Activated naive CD4-positive, alpha-beta T cell treated with anti-CD3 and anti-CD28 coated beads, Interleukin-2, amount 50 U/mL, for 16 hours (primary cell): Measurements from ENCODE around the gene OTUD5.
"Not testable (repeated sequence)": the region's sequence is repeated elsewhere in the genome, so short reads cannot be mapped to it uniquely, and the experiment has no call there.

Experiments
- DNase-seq: peaks from one replicate; pipeline ENCODE4 v3.0.0-alpha.2; 2020

OTUD5 gene

GRCh38 chrX:48957477-48957826, at the start of gene OTUD5:
Gene OTUD5 (minus strand): TSS chrX:48957607. CDS start chrX:48957570, 37 bp downstream.
- DNase-seq = peak; percentile 79

GRCh38 chrX:49003696-49004095, 46.3 kb upstream of the OTUD5 start:
- DNase-seq = no peak

- peak; percentile 74 for DNase-seq
These were observed 44.9 kb upstream of the OTUD5 start, which contains the start of gene GRIPAP1 for GRCh38 chrX:49002091-49002935. Gene GRIPAP1 (minus strand): TSS chrX:49002264. CDS start chrX:49002229, 35 bp downstream.

- DNase-seq = peak; percentile 31
These were observed 44.2 kb upstream of the OTUD5 start for GRCh38 chrX:49001521-49002090.

- DNase-seq = no peak
These were observed 43.2 kb upstream of the OTUD5 start for GRCh38 chrX:49000636-49001035.

- DNase-seq = peak; percentile 13
These were observed 41.6 kb upstream of the OTUD5 start for GRCh38 chrX:48999030-48999429.

- no peak for DNase-seq
These were observed 41.0 kb upstream of the OTUD5 start for GRCh38 chrX:48998391-48998790.

GRCh38 chrX:48997865-48998264, 40.5 kb upstream of the OTUD5 start:
- DNase-seq = no peak

GRCh38 chrX:48997455-48997854, 40.0 kb upstream of the OTUD5 start:
- DNase-seq = no peak

- no peak for DNase-seq
These were observed 39.6 kb upstream of the OTUD5 start for GRCh38 chrX:48996969-48997368.

- DNase-seq = no peak
These were observed 34.9 kb upstream of the OTUD5 start for GRCh38 chrX:48992341-48992740.

GRCh38 chrX:48989483-48989882, 32.1 kb upstream of the OTUD5 start:
- no peak for DNase-seq

- DNase-seq = no peak
These were observed 26.5 kb upstream of the OTUD5 start for GRCh38 chrX:48983896-48984295.

GRCh38 chrX:48983081-48983480, 25.7 kb upstream of the OTUD5 start:
- no peak for DNase-seq

GRCh38 chrX:48981178-48981577, 23.8 kb upstream of the OTUD5 start:
- no peak for DNase-seq

GRCh38 chrX:48980341-48980740, 22.9 kb upstream of the OTUD5 start:
- DNase-seq = not testable (repeated sequence)

GRCh38 chrX:48978226-48978625, 20.8 kb upstream of the OTUD5 start:
- no peak for DNase-seq

GRCh38 chrX:48976086-48976485, 18.7 kb upstream of the OTUD5 start:
- DNase-seq = no peak

GRCh38 chrX:48975541-48975940, 18.1 kb upstream of the OTUD5 start:
- DNase-seq = no peak

GRCh38 chrX:48975041-48975440, 17.6 kb upstream of the OTUD5 start:
- no peak for DNase-seq

- no peak for DNase-seq
These were observed 17.2 kb upstream of the OTUD5 start for GRCh38 chrX:48974574-48974973.

- DNase-seq = no peak
These were observed 16.6 kb upstream of the OTUD5 start for GRCh38 chrX:48974033-48974432.

GRCh38 chrX:48972220-48973164, 15.1 kb upstream of the OTUD5 start:
- peak; percentile 33 for DNase-seq
